CD4-positive, alpha-beta T cell treated with Interleukin-17A for 4 hours (primary cell): ENCODE data around the gene STARD4.

Experiments used
- DNase-seq: peaks from one replicate; pipeline ENCODE4 v3.0.0-alpha.2; 2020; ENCODE audit warnings: mixed read lengths

STARD4 gene

DNA sequence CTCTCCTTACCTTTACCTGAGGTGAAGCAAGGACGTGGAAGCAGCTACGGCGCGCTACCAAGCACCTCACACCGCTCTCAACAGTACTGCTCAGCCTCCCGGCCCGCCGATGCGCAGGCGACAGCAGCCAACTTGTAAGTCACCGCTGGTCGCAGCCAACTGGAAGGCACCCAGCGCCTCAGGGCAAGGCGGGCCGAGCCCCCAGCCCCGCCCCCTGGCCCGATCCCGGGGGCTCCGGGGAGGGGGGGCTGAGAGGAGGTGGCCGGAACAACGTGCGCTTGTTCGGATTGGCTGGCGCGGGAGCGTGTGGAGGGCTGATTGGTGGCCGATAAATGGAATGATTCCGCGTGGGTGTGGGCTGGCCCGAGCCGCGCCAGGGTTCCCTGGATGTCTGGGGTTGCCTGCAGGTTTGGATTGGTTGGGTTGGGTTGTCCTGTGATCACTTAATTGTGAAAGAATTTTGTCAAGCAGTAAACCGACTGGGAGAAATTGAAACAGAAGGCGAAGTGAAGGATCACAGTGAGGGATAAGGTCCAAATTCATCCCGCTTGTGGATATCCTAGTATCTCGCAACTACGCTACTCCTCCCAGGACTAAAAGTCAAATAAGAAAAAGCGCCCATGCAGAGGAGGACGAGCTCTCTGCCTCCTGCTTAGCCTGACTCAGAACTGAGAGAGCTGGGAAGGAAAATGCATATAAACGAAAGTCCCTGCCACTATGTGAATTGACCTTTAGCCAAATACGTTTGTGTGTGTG lies at the start of gene STARD4:
TSS of gene STARD4 (minus strand) at position 161 of the 756 bp plus-strand sequence. CDS start 5,102 bp downstream, outside the sequence.
- peak; percentile 95 for DNase-seq

DNA sequence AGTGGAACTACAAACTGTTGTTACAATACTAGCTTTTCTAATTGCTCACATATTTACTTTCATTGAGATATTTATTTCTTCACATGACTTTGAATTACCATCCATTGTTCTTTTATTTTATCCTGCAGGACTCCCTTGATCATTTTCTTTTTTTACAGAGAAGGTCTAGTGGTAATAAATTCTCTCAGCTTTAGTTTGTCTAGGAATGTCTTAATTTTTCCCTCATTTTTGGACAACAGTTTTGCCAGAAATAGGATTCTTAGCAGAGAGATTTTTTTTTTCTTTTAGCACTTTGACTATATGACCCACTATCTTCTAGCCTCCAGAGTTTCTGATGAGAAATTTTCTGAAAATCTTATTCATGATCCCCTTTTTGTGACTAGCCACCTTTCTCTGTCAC lies 47.3 kb upstream of the STARD4 start:
- DNase-seq, result no peak

- DNase-seq, result no peak
These were observed 45.4 kb upstream of the STARD4 start for GRCh38 chr5:111557686-111558085.

- DNase-seq, result no peak
These were observed 44.8 kb upstream of the STARD4 start for GRCh38 chr5:111557111-111557510.

- DNase-seq, result no peak
These were observed 44.2 kb upstream of the STARD4 start for GRCh38 chr5:111556501-111556900.

DNA sequence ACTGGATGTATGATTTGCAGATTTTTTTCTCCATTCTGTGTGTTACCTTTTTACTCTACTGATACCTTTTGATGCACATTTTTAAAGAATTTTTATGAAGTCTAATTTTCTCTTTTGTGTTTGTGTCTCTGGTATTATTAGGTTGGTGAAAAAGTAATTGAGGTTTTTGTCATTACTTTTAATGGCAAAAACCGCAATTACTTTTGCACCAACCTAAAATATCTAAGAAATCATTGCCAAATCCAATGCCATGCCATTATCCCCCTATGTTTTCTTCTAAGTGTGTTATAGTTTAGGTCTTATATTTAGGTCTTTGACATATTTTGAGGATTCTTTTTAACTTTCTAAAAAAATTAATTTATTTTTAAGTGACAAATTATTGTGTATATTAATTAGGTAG lies 43.4 kb upstream of the STARD4 start:
- no peak for DNase-seq

GRCh38 chr5:111553868-111554267 lies 41.5 kb upstream of the STARD4 start:
- no peak for DNase-seq

DNA sequence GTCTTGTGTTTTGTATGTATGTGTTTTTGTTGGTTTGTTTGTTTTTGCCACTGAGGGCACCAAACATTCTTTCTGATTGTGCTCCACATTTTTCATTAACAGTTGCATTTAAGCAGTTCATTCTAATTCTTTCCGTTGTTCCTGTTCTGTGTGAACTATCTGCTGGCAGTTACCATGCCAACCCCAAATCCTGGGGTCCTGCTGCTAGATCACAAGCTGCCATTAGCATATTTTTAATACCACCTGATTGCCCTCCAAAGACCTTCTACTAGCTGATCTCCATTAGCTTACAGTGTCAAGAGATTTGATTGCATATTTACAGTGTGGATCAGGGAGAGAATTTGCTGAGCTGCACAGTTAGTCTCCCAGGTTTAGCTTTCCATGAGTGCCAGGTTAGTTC lies 40.6 kb upstream of the STARD4 start:
- no peak for DNase-seq

DNA sequence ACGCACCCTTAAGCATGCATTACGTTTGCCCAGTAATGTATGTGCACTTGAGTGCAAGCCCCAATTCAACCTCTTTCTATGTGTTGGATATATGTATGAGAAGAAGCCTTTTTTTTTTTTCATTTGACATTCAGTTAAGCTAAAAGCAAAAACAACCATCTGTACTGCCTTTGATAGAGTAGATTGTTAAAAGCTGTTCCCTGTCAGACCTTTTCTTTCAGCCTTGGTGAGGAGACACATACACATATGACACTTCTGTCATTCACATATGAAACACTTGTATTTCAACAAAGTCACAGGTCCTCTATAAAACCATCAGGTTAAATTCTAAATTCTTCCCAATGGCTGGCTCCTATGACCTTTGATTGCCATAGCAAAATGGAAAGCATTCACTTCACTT lies 40.2 kb upstream of the STARD4 start:
- no peak for DNase-seq

GRCh38 chr5:111551569-111552275 lies 39.4 kb upstream of the STARD4 start:
- DNase-seq, result no peak

DNA sequence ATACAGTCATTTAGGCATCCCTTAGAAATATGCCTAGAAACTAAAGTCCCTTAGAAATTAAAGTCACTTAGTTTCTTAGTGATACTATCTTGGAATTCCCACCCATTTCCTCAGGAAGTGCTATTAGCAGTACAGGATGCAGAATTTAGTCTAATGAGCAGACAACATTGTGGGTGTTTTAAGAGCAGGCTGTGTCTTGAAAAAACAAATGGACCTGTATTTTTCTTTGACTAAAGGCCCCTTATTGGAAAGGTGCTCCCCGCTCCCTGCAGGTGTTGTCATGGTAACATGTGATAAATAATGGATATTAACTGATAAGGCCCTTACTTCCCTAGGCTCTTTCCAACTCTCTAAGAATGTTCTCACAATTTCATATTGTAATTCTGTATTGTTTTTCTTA lies 38.8 kb upstream of the STARD4 start:
- no peak for DNase-seq

- DNase-seq, result peak; percentile 83
These were observed 38.1 kb upstream of the STARD4 start for GRCh38 chr5:111550282-111551020.

GRCh38 chr5:111548992-111549649 lies 36.8 kb upstream of the STARD4 start:
- DNase-seq, result no peak

GRCh38 chr5:111548348-111548950 lies 36.1 kb upstream of the STARD4 start:
- no peak for DNase-seq

GRCh38 chr5:111545031-111545430 lies 32.7 kb upstream of the STARD4 start:
- DNase-seq, result no peak

GRCh38 chr5:111537141-111538024 lies 25.0 kb upstream of the STARD4 start:
- DNase-seq, result no peak

GRCh38 chr5:111535879-111536549 lies 23.7 kb upstream of the STARD4 start:
- no peak for DNase-seq

- DNase-seq, result no peak
These were observed 20.7 kb upstream of the STARD4 start for GRCh38 chr5:111532886-111533582.

GRCh38 chr5:111530298-111530740 lies 18.0 kb upstream of the STARD4 start:
- peak; percentile 87 for DNase-seq

DNA sequence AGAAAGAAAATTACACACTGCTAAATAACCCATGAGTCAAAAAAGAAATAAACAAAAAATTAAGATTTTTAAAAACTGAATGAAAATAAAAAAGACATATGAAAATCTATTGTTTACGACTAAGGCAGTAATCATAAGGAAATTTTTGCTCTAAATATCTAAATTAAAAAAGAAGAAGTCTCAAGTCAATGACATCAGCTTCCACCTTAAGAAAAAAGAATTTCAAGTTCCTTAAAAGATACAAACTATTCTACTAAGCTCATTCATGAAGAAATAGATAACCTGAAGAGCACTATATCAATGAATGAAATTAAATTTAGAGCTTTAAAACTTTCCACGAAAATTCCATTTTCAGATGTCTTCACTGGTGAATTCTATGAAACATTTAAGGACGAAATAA lies 15.7 kb upstream of the STARD4 start:
- DNase-seq, result no peak
